Stomach (tissue), 9 donors: ENCODE measurements around the gene COG5. TPM values are rescaled to one million over a fixed set of nuclear protein-coding genes. Genes with fewer than 3 reads are reported as not detected.

Experiments
- DNase-seq, 2 donors: peaks; one replicate each; pipeline versions ENCODE4 v3.0.0 to v3.0.0-alpha.2; 2013 to 2019
- H3K27ac ChIP-seq, 5 donors: fragments of 200-600 bp in 4 of 5; sonication (generic) in 4 of 5; one replicate each; pipeline ENCODE4 v1.5.1; 2013 to 2019; ENCODE audit warnings: mild to moderate bottlenecking in 1 of 5, moderate library complexity in 1 of 5
- H3K27me3 ChIP-seq, 3 donors: fragments of 200-600 bp; sonication (generic); one replicate each; pipeline ENCODE4 v1.5.1; 2017 to 2019; ENCODE audit warnings: mixed run types in 1 of 3
- H3K36me3 ChIP-seq, 4 donors: fragments of 200-600 bp; sonication (generic); 1 replicate in 3 of 4; 2 replicates in 1 of 4; pipeline ENCODE4 v1.5.1; 2016 to 2019
- H3K4me1 ChIP-seq, 4 donors: fragments of 200-600 bp; sonication (generic); one replicate each; pipeline ENCODE4 v1.5.1; 2016 to 2019
- H3K4me3 ChIP-seq, 4 donors: fragments of 200-600 bp; sonication (generic) in 3 of 4; one replicate each; pipeline ENCODE4 v1.5.1; 2016 to 2019; ENCODE audit warnings: mild to moderate bottlenecking in 1 of 4
- H3K9me3 ChIP-seq, 4 donors: fragments of 200-600 bp; sonication (generic); one replicate each; pipeline ENCODE4 v1.5.1; 2016 to 2019
- CTCF ChIP-seq, 7 experiments: fragments of 450-650 bp in 4 of 7; fragments of 200-600 bp in 3 of 7; sonication (generic) in 3 of 7; IDR thresholded peaks; one replicate each; pipeline ENCODE4 v1.5.1; 2016 to 2019; ENCODE audit warnings: antibody characterized with exemption in 7 of 7, control low read depth in 2 of 7, mild to moderate bottlenecking in 1 of 7
- EP300 ChIP-seq: sonication (generic); formaldehyde crosslinking; IDR thresholded peaks from one replicate; pipeline ENCODE4 v1.6.1; 2017; ENCODE audit warnings: antibody characterized with exemption
- POLR2A ChIP-seq, 4 donors: fragments of 450-650 bp; IDR thresholded peaks; one replicate each; pipeline ENCODE4 v1.6.1; 2016; ENCODE audit warnings: antibody characterized with exemption in 4 of 4, control low read depth in 2 of 4, mild to moderate bottlenecking in 1 of 4, moderate library complexity in 1 of 4
- POLR2AphosphoS5 ChIP-seq, 3 donors: sonication (generic); formaldehyde crosslinking; IDR thresholded peaks; one replicate each; pipeline ENCODE4 v1.6.1; 2016; ENCODE audit warnings: antibody characterized with exemption in 3 of 3
- WGBS, 5 donors: extraction: QIAGEN DNeasy Blood & Tissue Kit in 3 of 5; methylation state at CpG; one replicate each; pipeline versions ENCODE4 v1.1.5 to v1.1.7; 2013 to 2018; 5-methylcytosine and 5-hydroxymethylcytosine counted together
- intact Hi-C: fragments of 100-400 bp; cut with DNase I; formaldehyde crosslinking; loops from one replicate; pipeline ENCODE4 v1.15.1; 2023; ENCODE audit warnings: low total_unique reads
- polyA plus RNA-seq, 3 donors: library from polyadenylated mRNA; stranded (reverse); fragments of 200-250 nt; gene quantifications; one replicate each; pipeline ENCODE4 v1.2.3, GENCODE V29; 2013
- total RNA-seq, 5 donors: library from RNA; depleted of rRNA; stranded (reverse); fragments of >200 nt; gene quantifications; one replicate each; pipeline versions ENCODE4 v1.1.0 to v1.2.3, GENCODE V29; 2014 to 2016
- donor health status: healthy with polysubstance abuse.
- donor health status: Bipolar disorder and iron deficiency.
- donor health status: healthy.

The COG5 gene
- total and polyA plus RNA-seq, 8 donors = 5.2 to 285 (median 17.1) TPM

- no peaks in the 10 kb centered on the region for H3K27me3 ChIP-seq
- DNase-seq = no peak
- no peaks in the 10 kb centered on the region for H3K9me3 ChIP-seq
- no peaks in the 10 kb centered on the region for H3K4me1 ChIP-seq
- H3K36me3 ChIP-seq = peaks cover 0 to 7% (median 0%) of the 10 kb centered on the region in 4 donors
- no peak overlapping the region for H3K4me3 ChIP-seq
- 95 to 100% (median 98%) methylated on average over 1 of the region's 1 CpG for WGBS, 5 donors
- H3K27ac ChIP-seq = no peak overlapping the region
- intact Hi-C loops = no loop called here
- no peak for TF ChIP-seq POLR2AphosphoS5 (IDR thresholded peaks at IDR 0.05)
- no peak for TF ChIP-seq CTCF (IDR thresholded peaks at IDR 0.05)
- no peak for TF ChIP-seq POLR2A (IDR thresholded peaks at IDR 0.05)
- no peak for TF ChIP-seq EP300
Measured at GRCh38 chr7:107396081-107396480, 167.6 kb downstream of the COG5 start.

DNA sequence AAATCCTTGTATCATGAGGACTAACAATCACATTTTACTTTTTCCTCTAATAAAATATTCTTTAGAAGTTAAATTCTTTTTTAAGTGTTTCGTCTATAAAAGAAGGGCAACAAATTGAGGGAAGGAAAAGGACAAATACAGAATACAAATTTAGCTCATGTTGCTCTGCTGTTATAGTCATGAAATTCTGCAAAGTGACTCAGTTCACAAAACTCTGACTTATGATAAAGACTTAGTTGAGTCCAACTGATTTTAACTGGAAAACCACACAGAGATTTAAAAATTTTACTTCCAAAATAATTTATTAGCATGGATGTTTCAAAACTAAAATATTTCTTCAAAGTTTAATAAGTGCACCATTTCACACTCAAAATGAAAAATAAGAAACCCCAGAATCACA, 168.9 kb downstream of the COG5 start:
- intact Hi-C loops = no loop called here
- WGBS, 5 donors = 80 to 98% (median 91%) methylated on average over 1 of the region's 1 CpG

GRCh38 chr7:107394276-107394675, 169.4 kb downstream of the COG5 start:
- H3K4me3 ChIP-seq = no peak overlapping the region
- H3K4me1 ChIP-seq = no peaks in the 10 kb centered on the region
- DNase-seq = no peak
- no peaks in the 10 kb centered on the region for H3K27me3 ChIP-seq
- 85 to 91% (median 88%) methylated on average over 1 of the region's 1 CpG for WGBS, 5 donors
- H3K36me3 ChIP-seq = peaks cover 0 to 6% (median 0%) of the 10 kb centered on the region in 4 donors
- no peaks in the 10 kb centered on the region for H3K9me3 ChIP-seq
- intact Hi-C loops = no loop called here
- no peak overlapping the region for H3K27ac ChIP-seq
- TF ChIP-seq POLR2AphosphoS5 (IDR thresholded peaks at IDR 0.05) (no peak), EP300 (no peak), POLR2A (IDR thresholded peaks at IDR 0.05) (no peak), CTCF (IDR thresholded peaks at IDR 0.05) (no peak)

More for the DNA sequence above, 168.9 kb downstream of the COG5 start:
- no peaks in the 10 kb centered on the region for H3K9me3 ChIP-seq
- TF ChIP-seq POLR2A (IDR thresholded peaks at IDR 0.05) (no peak), POLR2AphosphoS5 (IDR thresholded peaks at IDR 0.05) (no peak), EP300 (no peak), CTCF (IDR thresholded peaks at IDR 0.05) (no peak)
- no peaks in the 10 kb centered on the region for H3K4me1 ChIP-seq
- DNase-seq = no peak
- no peaks in the 10 kb centered on the region for H3K27me3 ChIP-seq
- H3K4me3 ChIP-seq = no peak overlapping the region
- H3K36me3 ChIP-seq = peaks cover 0 to 7% (median 0%) of the 10 kb centered on the region in 4 donors
- no peak overlapping the region for H3K27ac ChIP-seq

GRCh38 chr7:107392830-107393229, 170.9 kb downstream of the COG5 start:
- 86 to 96% (median 95%) methylated on average over 3 of the region's 3 CpGs for WGBS, 5 donors

More at GRCh38 chr7:107392830-107393229, 170.9 kb downstream of the COG5 start:
- no peak overlapping the region for H3K4me3 ChIP-seq
- no peaks in the 10 kb centered on the region for H3K9me3 ChIP-seq
- DNase-seq = no peak
- H3K4me1 ChIP-seq = peaks cover 0 to 4% (median 0%) of the 10 kb centered on the region in 4 donors
- no peaks in the 10 kb centered on the region for H3K36me3 ChIP-seq
- intact Hi-C loops = no loop called here
- no peaks in the 10 kb centered on the region for H3K27me3 ChIP-seq
- TF ChIP-seq CTCF (IDR thresholded peaks at IDR 0.05) = no peak
- TF ChIP-seq EP300 = no peak
- TF ChIP-seq POLR2AphosphoS5 (IDR thresholded peaks at IDR 0.05) = no peak
- TF ChIP-seq POLR2A (IDR thresholded peaks at IDR 0.05) = no peak
- no peak overlapping the region for H3K27ac ChIP-seq
